Endothelial cell of umbilical vein (primary cell): Measurements from ENCODE around the gene TCIRG1. TPM values are rescaled to one million over a fixed set of nuclear protein-coding genes. Genes with fewer than 3 reads are reported as not detected.
A peak's percentile ranks its signal among the peaks of the same experiment; 100 is the strongest.

Experiments
- BruUV-seq: library from RNA; stranded (reverse); fragments of 400-500 nt; replicated peaks from 2 replicates; lab custom pipeline; 2021; lab: Mats Ljungman, UMichigan
- CTCF ChIA-PET: fragments of 300-600, 350-600 bp; sonication (Branson Sonifier 250); formaldehyde crosslinking; loops from one replicate; lab custom pipeline; 2021; ENCODE audit warnings: antibody characterized with exemption, inconsistent platforms; lab: Charles Lee
- POLR2A ChIA-PET: fragments of 300-600, 350-600 bp; sonication (Branson Sonifier 250); formaldehyde crosslinking; loops from one replicate; lab custom pipeline; 2021; ENCODE audit warnings: antibody characterized with exemption, inconsistent platforms; lab: Charles Lee
- DNase-seq: peaks from one replicate; pipeline ENCODE4 v3.0.0-alpha.2; 2011; ENCODE audit warnings: low read depth, low spot score
- FAIRE-seq: peaks from 2 replicates; lab custom pipeline; 2011; peaks lifted over from hg19 to GRCh38; lab: Jason Lieb, UNC
- H2AFZ ChIP-seq: 2 replicates; pipeline ENCODE4 v1.6.0; 2012; ENCODE audit warnings: low read depth, low read length, control low read depth, inconsistent platforms
- H3K27ac ChIP-seq: 2 replicates; pipeline ENCODE4 v1.5.1; 2011; ENCODE audit warnings: low read depth, mild to moderate bottlenecking, control low read depth, low read length, moderate library complexity; ENCODE audit not compliant: insufficient read depth
- H3K27me3 ChIP-seq, 2 experiments: 2 replicates each; pipeline versions ENCODE4 v1.6.0 to v1.6.1; 2011; ENCODE audit warnings: low read length in 2 of 2, mixed read lengths in 1 of 2; ENCODE audit not compliant: control insufficient read depth in 2 of 2, insufficient read depth in 2 of 2
- H3K36me3 ChIP-seq, 2 experiments: 2 replicates in 1 of 2; 3 replicates in 1 of 2; pipeline ENCODE4 v1.5.1; 2011; ENCODE audit warnings: low read length in 2 of 2, mild to moderate bottlenecking in 1 of 2, moderate library complexity in 1 of 2; ENCODE audit not compliant: control insufficient read depth in 2 of 2, insufficient read depth in 2 of 2; ENCODE audit errors: extremely low read depth in 1 of 2
- H3K4me1 ChIP-seq: 3 replicates; pipeline ENCODE4 v1.5.1; 2011; ENCODE audit warnings: mild to moderate bottlenecking, low read length; ENCODE audit not compliant: control insufficient read depth, insufficient read depth; ENCODE audit errors: extremely low read depth
- H3K4me2 ChIP-seq: 2 replicates; pipeline ENCODE4 v1.6.1; 2011; ENCODE audit warnings: low read length, control low read depth, mixed read lengths; ENCODE audit not compliant: insufficient read depth
- H3K4me3 ChIP-seq, 3 experiments: fragments of 200-600 bp in 1 of 3; sonication (generic), shearing (Covaris generic) in 1 of 3; replicated peaks in 1 of 3; 2 replicates each; pipeline ENCODE4 v1.5.1; 2011 to 2016; ENCODE audit warnings: control low read depth in 3 of 3, low read length in 3 of 3, mild to moderate bottlenecking in 2 of 3, inconsistent platforms in 1 of 3, low read depth in 1 of 3, moderate library complexity in 1 of 3; ENCODE audit not compliant: insufficient read depth in 1 of 3
- H3K79me2 ChIP-seq: 2 replicates; pipeline ENCODE4 v1.6.0; 2012; ENCODE audit warnings: low read length, inconsistent platforms; ENCODE audit not compliant: control insufficient read depth, insufficient read depth
- H3K9ac ChIP-seq: replicated peaks from 2 replicates; pipeline ENCODE3; 2011; ENCODE audit warnings: low read length, control low read depth; ENCODE audit not compliant: insufficient read depth; ENCODE audit errors: extremely low read depth
- H3K9me1 ChIP-seq: replicated peaks from 3 replicates; pipeline ENCODE4 v1.6.0; 2011; ENCODE audit warnings: mild to moderate bottlenecking, low read length; ENCODE audit not compliant: control insufficient read depth, insufficient read depth; ENCODE audit errors: extremely low read depth
- H3K9me3 ChIP-seq: replicated peaks from 2 replicates; pipeline ENCODE4 v1.5.1; 2012; ENCODE audit warnings: low read length, inconsistent platforms; ENCODE audit not compliant: control insufficient read depth, insufficient read depth
- H4K20me1 ChIP-seq: replicated peaks from 2 replicates; pipeline ENCODE3; 2011; ENCODE audit warnings: mild to moderate bottlenecking, low read length; ENCODE audit not compliant: control insufficient read depth, insufficient read depth; ENCODE audit errors: extremely low read depth
- GATA2 ChIP-seq: IDR thresholded peaks from 2 replicates; pipeline ENCODE4 v1.7.0; 2011; ENCODE audit warnings: low read depth, mild to moderate bottlenecking, moderate library complexity, mixed read lengths, low read length; ENCODE audit not compliant: insufficient read length, insufficient read depth
- MYC ChIP-seq: IDR thresholded peaks from one replicate; pipeline ENCODE4 v1.6.1; 2011; ENCODE audit warnings: mild to moderate bottlenecking, low read depth, low read length
- dilution Hi-C: fragments of 300-500 bp; cut with MboI; formaldehyde crosslinking; loops from one replicate; pipeline ENCODE4 v1.15.0; 2019; ENCODE audit warnings: low sequenced_read_pairs; ENCODE audit not compliant: extremely low pct_ligation_motif_present
- intact Hi-C: fragments of 100-400 bp; cut with micrococcal nuclease; formaldehyde crosslinking; loops from one replicate; pipeline ENCODE4 v1.10.0; 2022
- polyA plus RNA-seq, 4 experiments: library from polyadenylated mRNA; depleted of rRNA in 3 of 4; stranded (reverse) in 3 of 4; unstranded in 1 of 4; fragments of >200 nt; gene quantifications; 2 replicates each; pipeline versions ENCODE4 v1.2.1 to v1.2.3, GENCODE V29; 2011 to 2012; ENCODE audit warnings: missing spikeins in 1 of 4
- total RNA-seq: library from RNA; stranded (reverse); gene quantifications from 2 replicates; pipeline ENCODE4 v1.2.3, GENCODE V29; 2021
- TF ChIP-seq, protein P1 (sequence below), 2 donors: IDR thresholded peaks; 1 replicate in 1 of 2; 2 replicates in 1 of 2; pipeline ENCODE4 v1.5.1; 2011; ENCODE audit warnings: low read length in 2 of 2, mild to moderate bottlenecking in 2 of 2, moderate library complexity in 2 of 2, control low read depth in 1 of 2, inconsistent platforms in 1 of 2, low read depth in 1 of 2; ENCODE audit not compliant: insufficient read depth in 1 of 2; ENCODE audit errors: extremely low read depth in 1 of 2

The TCIRG1 gene
- total and polyA plus RNA-seq, 2 donors (not counting 3 experiments of a cell fraction or from before 2014, with no cell fraction given), result 134 to 183 TPM

DNA sequence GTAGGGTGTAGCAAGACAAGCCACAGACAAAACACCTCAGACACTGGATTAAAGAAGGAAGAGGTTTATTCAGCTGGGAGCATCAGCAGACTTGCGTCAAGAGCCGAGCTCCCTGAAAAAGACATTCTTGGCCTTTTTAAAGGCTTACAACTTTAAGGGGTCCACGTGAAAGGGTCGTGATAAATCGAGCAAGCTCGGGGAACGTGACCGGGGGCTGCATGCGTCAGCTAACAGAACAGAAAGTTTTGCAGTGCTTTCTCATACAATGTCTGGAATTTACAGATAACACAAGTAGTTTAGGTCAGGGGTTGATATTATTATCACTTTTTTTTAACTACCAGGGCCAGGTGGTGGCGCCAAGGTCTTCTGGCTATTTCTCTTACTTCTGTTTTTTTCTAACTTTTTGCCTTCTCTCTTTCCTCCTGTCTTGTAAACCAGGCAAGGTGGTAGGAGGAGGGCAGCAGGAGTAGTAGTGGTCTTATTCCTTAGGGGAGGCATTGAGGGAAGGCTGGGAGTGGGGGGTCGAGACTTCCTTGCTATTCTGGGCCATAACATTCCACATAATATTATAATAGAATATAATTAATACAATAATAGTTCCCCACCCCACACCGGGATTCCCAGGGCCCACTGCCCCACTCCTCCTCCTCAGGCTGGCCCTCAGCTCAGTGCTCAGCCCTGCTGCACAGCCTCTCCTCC lies 29.3 kb upstream of the TCIRG1 start:
- dilution Hi-C loops, result no loop called here
- H2AFZ ChIP-seq, result peak overlapping the region; percentile 86
- H3K9me1 ChIP-seq, result no peaks in the 10 kb centered on the region
- H3K9me3 ChIP-seq, result no peaks in the 10 kb centered on the region
- TF ChIP-seq, protein P1, sequence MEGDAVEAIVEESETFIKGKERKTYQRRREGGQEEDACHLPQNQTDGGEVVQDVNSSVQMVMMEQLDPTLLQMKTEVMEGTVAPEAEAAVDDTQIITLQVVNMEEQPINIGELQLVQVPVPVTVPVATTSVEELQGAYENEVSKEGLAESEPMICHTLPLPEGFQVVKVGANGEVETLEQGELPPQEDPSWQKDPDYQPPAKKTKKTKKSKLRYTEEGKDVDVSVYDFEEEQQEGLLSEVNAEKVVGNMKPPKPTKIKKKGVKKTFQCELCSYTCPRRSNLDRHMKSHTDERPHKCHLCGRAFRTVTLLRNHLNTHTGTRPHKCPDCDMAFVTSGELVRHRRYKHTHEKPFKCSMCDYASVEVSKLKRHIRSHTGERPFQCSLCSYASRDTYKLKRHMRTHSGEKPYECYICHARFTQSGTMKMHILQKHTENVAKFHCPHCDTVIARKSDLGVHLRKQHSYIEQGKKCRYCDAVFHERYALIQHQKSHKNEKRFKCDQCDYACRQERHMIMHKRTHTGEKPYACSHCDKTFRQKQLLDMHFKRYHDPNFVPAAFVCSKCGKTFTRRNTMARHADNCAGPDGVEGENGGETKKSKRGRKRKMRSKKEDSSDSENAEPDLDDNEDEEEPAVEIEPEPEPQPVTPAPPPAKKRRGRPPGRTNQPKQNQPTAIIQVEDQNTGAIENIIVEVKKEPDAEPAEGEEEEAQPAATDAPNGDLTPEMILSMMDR (IDR thresholded peaks at IDR 0.05; ENCODE audit: extremely low read depth in 1 of 2, insufficient read depth in 1 of 2, low read depth in 1 of 2, low read length in 2 of 2), result peak in 1 of 2 donors; percentile 1
- TF ChIP-seq MYC (no peak), GATA2 (no peak)
- no peak overlapping the region for H3K27ac ChIP-seq
- ChIA-PET POLR2A (no interaction called here), CTCF (interaction anchor here (2.6 kb wide), 1 partner anchor 197 kb away, joined by 12 read pairs; no protein-coding TSS in a partner anchor)
- no peaks in the 10 kb centered on the region for H3K36me3 ChIP-seq
- no TSS peak for BruUV-seq
- H3K27me3 ChIP-seq, result no peaks in the 10 kb centered on the region
- no peaks in the 10 kb centered on the region for H4K20me1 ChIP-seq
- peaks cover 8% of the 10 kb centered on the region for H3K4me1 ChIP-seq
- H3K4me2 ChIP-seq, result no peak overlapping the region
- FAIRE-seq, result peak; percentile 33
- DNase-seq, result peak; percentile 61
- no peak overlapping the region for H3K4me3 ChIP-seq
- H3K9ac ChIP-seq, result peak overlapping the region; percentile 30
- H3K79me2 ChIP-seq, result no peaks in the 10 kb centered on the region
- intact Hi-C loops, result no loop called here
